Measurements from ENCODE around the gene TGFBR2. TPM values are rescaled to one million over a fixed set of nuclear protein-coding genes. Genes with fewer than 3 reads are reported as not detected.

TGFBR2 gene
- total and polyA plus RNA-seq, 2 of the 13 experiments (the other 11 are each of a cell fraction or from before 2014, with no cell fraction given) = 82.2 to 187 TPM

DNA sequence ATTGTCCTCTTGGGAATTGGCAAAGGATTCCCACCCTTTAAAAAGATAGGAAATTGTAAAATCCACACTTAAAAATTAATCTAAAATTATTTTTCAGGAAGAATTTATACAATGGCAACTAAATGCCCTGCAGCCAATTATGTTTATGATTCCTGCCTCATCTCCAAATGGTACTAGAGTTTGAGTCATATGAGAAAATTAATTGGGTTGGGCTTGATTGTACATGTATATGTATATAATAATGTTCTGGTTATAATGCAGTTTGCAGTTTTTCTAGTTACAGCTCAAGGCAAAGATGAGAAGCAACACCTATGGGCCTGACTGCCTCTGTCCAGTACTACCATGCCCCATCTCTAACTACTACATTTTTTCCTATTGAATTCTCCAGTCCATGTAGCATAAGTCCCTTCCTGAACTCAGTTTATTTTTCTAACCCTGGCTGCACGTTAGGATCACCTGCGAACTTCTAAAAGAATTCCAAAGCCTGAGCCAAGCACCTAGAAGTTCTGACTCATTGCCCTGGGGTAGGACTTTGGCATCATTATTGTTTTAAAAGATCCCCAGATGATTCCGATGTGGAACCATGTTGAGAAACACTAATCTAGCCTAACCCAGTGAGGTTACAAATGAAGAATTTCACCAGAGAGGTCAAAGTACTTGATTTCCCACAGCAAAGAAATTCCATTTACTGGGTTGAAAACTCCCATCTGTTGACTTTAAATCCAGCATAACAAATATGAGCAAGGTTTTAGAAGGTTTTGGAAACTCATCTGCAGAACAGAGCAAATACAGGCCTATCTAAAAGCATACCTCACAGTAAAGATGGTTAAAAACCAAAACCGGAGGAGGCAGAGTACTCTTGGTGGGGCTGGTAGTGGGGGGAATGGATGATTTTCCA, 19.4 kb downstream of the TGFBR2 start (continued):
- 0 out of 2 replicates have a peak, but pooled peaks have one; percentile 60 for TF ChIP-seq REPIN1 (CRISPR knock-in tag; IDR thresholded peaks at IDR 0.05; ENCODE audit: borderline replicate concordance, low read depth)
- TF ChIP-seq, protein P1, sequence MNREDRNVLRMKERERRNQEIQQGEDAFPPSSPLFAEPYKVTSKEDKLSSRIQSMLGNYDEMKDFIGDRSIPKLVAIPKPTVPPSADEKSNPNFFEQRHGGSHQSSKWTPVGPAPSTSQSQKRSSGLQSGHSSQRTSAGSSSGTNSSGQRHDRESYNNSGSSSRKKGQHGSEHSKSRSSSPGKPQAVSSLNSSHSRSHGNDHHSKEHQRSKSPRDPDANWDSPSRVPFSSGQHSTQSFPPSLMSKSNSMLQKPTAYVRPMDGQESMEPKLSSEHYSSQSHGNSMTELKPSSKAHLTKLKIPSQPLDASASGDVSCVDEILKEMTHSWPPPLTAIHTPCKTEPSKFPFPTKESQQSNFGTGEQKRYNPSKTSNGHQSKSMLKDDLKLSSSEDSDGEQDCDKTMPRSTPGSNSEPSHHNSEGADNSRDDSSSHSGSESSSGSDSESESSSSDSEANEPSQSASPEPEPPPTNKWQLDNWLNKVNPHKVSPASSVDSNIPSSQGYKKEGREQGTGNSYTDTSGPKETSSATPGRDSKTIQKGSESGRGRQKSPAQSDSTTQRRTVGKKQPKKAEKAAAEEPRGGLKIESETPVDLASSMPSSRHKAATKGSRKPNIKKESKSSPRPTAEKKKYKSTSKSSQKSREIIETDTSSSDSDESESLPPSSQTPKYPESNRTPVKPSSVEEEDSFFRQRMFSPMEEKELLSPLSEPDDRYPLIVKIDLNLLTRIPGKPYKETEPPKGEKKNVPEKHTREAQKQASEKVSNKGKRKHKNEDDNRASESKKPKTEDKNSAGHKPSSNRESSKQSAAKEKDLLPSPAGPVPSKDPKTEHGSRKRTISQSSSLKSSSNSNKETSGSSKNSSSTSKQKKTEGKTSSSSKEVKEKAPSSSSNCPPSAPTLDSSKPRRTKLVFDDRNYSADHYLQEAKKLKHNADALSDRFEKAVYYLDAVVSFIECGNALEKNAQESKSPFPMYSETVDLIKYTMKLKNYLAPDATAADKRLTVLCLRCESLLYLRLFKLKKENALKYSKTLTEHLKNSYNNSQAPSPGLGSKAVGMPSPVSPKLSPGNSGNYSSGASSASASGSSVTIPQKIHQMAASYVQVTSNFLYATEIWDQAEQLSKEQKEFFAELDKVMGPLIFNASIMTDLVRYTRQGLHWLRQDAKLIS (CRISPR knock-in tag; IDR thresholded peaks at IDR 0.05) = peak; percentile 60; the same call in 1 of the 2 replicates
- TF ChIP-seq CREM (IDR thresholded peaks at IDR 0.05) = peak; percentile 82
- no peak for TF ChIP-seq CREM (CRISPR knock-in tag; IDR thresholded peaks at IDR 0.05)
- TF ChIP-seq GATAD1 (CRISPR knock-in tag; IDR thresholded peaks at IDR 0.05) = no peak; the same call in 1 of the 2 replicates
- TF ChIP-seq, protein P2, sequence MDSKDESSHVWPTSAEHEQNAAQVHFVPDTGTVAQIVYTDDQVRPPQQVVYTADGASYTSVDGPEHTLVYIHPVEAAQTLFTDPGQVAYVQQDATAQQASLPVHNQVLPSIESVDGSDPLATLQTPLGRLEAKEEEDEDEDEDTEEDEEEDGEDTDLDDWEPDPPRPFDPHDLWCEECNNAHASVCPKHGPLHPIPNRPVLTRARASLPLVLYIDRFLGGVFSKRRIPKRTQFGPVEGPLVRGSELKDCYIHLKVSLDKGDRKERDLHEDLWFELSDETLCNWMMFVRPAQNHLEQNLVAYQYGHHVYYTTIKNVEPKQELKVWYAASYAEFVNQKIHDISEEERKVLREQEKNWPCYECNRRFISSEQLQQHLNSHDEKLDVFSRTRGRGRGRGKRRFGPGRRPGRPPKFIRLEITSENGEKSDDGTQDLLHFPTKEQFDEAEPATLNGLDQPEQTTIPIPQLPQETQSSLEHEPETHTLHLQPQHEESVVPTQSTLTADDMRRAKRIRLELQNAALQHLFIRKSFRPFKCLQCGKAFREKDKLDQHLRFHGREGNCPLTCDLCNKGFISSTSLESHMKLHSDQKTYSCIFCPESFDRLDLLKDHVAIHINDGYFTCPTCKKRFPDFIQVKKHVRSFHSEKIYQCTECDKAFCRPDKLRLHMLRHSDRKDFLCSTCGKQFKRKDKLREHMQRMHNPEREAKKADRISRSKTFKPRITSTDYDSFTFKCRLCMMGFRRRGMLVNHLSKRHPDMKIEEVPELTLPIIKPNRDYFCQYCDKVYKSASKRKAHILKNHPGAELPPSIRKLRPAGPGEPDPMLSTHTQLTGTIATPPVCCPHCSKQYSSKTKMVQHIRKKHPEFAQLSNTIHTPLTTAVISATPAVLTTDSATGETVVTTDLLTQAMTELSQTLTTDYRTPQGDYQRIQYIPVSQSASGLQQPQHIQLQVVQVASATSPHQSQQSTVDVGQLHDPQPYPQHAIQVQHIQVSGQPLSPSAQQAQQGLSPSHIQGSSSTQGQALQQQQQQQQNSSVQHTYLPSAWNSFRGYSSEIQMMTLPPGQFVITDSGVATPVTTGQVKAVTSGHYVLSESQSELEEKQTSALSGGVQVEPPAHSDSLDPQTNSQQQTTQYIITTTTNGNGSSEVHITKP (CRISPR knock-in tag; IDR thresholded peaks at IDR 0.05; ENCODE audit: low read depth) = no peak
- TF ChIP-seq, protein P3, sequence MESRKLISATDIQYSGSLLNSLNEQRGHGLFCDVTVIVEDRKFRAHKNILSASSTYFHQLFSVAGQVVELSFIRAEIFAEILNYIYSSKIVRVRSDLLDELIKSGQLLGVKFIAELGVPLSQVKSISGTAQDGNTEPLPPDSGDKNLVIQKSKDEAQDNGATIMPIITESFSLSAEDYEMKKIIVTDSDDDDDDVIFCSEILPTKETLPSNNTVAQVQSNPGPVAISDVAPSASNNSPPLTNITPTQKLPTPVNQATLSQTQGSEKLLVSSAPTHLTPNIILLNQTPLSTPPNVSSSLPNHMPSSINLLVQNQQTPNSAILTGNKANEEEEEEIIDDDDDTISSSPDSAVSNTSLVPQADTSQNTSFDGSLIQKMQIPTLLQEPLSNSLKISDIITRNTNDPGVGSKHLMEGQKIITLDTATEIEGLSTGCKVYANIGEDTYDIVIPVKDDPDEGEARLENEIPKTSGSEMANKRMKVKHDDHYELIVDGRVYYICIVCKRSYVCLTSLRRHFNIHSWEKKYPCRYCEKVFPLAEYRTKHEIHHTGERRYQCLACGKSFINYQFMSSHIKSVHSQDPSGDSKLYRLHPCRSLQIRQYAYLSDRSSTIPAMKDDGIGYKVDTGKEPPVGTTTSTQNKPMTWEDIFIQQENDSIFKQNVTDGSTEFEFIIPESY (CRISPR knock-in tag; IDR thresholded peaks at IDR 0.05) = no peak
- TF ChIP-seq, protein P4, sequence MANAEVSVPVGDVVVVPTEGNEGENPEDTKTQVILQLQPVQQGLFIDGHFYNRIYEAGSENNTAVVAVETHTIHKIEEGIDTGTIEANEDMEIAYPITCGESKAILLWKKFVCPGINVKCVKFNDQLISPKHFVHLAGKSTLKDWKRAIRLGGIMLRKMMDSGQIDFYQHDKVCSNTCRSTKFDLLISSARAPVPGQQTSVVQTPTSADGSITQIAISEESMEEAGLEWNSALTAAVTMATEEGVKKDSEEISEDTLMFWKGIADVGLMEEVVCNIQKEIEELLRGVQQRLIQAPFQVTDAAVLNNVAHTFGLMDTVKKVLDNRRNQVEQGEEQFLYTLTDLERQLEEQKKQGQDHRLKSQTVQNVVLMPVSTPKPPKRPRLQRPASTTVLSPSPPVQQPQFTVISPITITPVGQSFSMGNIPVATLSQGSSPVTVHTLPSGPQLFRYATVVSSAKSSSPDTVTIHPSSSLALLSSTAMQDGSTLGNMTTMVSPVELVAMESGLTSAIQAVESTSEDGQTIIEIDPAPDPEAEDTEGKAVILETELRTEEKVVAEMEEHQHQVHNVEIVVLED (CRISPR knock-in tag; IDR thresholded peaks at IDR 0.05; ENCODE audit: borderline replicate concordance) = no peak
- TF ChIP-seq, protein P5, sequence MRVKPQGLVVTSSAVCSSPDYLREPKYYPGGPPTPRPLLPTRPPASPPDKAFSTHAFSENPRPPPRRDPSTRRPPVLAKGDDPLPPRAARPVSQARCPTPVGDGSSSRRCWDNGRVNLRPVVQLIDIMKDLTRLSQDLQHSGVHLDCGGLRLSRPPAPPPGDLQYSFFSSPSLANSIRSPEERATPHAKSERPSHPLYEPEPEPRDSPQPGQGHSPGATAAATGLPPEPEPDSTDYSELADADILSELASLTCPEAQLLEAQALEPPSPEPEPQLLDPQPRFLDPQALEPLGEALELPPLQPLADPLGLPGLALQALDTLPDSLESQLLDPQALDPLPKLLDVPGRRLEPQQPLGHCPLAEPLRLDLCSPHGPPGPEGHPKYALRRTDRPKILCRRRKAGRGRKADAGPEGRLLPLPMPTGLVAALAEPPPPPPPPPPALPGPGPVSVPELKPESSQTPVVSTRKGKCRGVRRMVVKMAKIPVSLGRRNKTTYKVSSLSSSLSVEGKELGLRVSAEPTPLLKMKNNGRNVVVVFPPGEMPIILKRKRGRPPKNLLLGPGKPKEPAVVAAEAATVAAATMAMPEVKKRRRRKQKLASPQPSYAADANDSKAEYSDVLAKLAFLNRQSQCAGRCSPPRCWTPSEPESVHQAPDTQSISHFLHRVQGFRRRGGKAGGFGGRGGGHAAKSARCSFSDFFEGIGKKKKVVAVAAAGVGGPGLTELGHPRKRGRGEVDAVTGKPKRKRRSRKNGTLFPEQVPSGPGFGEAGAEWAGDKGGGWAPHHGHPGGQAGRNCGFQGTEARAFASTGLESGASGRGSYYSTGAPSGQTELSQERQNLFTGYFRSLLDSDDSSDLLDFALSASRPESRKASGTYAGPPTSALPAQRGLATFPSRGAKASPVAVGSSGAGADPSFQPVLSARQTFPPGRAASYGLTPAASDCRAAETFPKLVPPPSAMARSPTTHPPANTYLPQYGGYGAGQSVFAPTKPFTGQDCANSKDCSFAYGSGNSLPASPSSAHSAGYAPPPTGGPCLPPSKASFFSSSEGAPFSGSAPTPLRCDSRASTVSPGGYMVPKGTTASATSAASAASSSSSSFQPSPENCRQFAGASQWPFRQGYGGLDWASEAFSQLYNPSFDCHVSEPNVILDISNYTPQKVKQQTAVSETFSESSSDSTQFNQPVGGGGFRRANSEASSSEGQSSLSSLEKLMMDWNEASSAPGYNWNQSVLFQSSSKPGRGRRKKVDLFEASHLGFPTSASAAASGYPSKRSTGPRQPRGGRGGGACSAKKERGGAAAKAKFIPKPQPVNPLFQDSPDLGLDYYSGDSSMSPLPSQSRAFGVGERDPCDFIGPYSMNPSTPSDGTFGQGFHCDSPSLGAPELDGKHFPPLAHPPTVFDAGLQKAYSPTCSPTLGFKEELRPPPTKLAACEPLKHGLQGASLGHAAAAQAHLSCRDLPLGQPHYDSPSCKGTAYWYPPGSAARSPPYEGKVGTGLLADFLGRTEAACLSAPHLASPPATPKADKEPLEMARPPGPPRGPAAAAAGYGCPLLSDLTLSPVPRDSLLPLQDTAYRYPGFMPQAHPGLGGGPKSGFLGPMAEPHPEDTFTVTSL (CRISPR knock-in tag; IDR thresholded peaks at IDR 0.05; ENCODE audit: borderline replicate concordance) = peak; percentile 91; the same call in 1 of the 2 replicates

Measured in HepG2 (cell line).